Upper lobe of left lung (tissue), 4 donors: ENCODE measurements around the gene DUSP23.

Source experiments
- CTCF ChIP-seq, 6 experiments: fragments of 450-650 bp in 4 of 6; fragments of 200-600 bp in 2 of 6; sonication (generic) in 2 of 6; IDR thresholded peaks; one replicate each; pipeline ENCODE4 v1.5.1; 2016 to 2019; ENCODE audit warnings: antibody characterized with exemption in 6 of 6
- EP300 ChIP-seq, 4 donors: sonication (generic); formaldehyde crosslinking; IDR thresholded peaks; one replicate each; pipeline ENCODE4 v1.5.1; 2017; ENCODE audit warnings: antibody characterized with exemption in 4 of 4, control low read depth in 2 of 4
- POLR2A ChIP-seq, 4 donors: fragments of 450-650 bp; IDR thresholded peaks; one replicate each; pipeline ENCODE4 v1.5.1; 2016 to 2017; ENCODE audit warnings: antibody characterized with exemption in 4 of 4, mild to moderate bottlenecking in 2 of 4
- POLR2AphosphoS5 ChIP-seq, 2 donors: sonication (generic); formaldehyde crosslinking; IDR thresholded peaks; one replicate each; pipeline ENCODE4 v1.5.1; 2017; ENCODE audit warnings: antibody characterized with exemption in 2 of 2

GRCh38 chr1:159803956-159804689, 23.4 kb downstream of the DUSP23 start:
- TF ChIP-seq POLR2AphosphoS5 (IDR thresholded peaks at IDR 0.05) (no peak), EP300 (IDR thresholded peaks at IDR 0.05) (no peak), CTCF (IDR thresholded peaks at IDR 0.05) (no peak), POLR2A (IDR thresholded peaks at IDR 0.05) (no peak)
